GM12891 (cell line): ENCODE results near the gene MIX23.

Experiments
- POLR2A ChIP-seq: IDR thresholded peaks from 2 replicates; pipeline ENCODE4 v1.6.1; 2011; ENCODE audit warnings: low read depth, low read length, control low read depth
- POLR2AphosphoS5 ChIP-seq: IDR thresholded peaks from 2 replicates; pipeline ENCODE4 v1.6.1; 2011; ENCODE audit warnings: low read depth, low read length, control low read depth

DNA sequence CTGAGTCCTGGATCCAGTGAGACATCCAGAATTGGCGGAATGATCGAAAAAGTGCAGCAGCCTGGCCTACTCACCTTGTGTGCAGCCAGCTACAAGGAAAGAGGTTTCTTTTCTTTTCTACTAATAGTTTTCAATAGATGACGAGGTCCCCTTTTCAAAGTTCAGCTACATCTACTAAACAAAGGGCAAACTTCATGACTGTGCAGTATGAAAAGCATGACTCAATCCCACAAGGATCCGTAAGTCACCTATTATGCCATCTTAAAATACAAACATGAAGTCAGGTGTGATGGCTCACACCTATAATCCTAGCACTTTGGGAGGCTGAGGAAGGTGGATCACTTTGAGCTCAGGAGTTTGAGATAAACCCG, 16.7 kb downstream of the MIX23 start:
- TF ChIP-seq POLR2AphosphoS5 = no peak
- no peak for TF ChIP-seq POLR2A
